BLaER1 treated with 17β-estradiol and CSF1 and Interleukin-3, amounts not matched to agents 10 nM and 100 nM (cell line): ENCODE results near the gene DDX24.

ENCODE experiments used
- H3K27ac ChIP-seq, 11 experiments: shearing (Covaris generic); formaldehyde crosslinking; 2 replicates each; pipeline ENCODE4 v1.8.1; 2022
- H3K27me3 ChIP-seq, 11 experiments: shearing (Covaris generic); formaldehyde crosslinking; 2 replicates each; pipeline ENCODE4 v1.8.1; 2022
- H3K36me3 ChIP-seq, 11 experiments: shearing (Covaris generic); formaldehyde crosslinking; 2 replicates each; pipeline ENCODE4 v1.8.1; 2022
- H3K4me1 ChIP-seq, 10 experiments: shearing (Covaris generic); formaldehyde crosslinking; 2 replicates each; pipeline ENCODE4 v1.8.1; 2022
- H3K4me2 ChIP-seq, 11 experiments: shearing (Covaris generic); formaldehyde crosslinking; 2 replicates each; pipeline ENCODE4 v1.8.1; 2022
- H3K4me3 ChIP-seq, 10 experiments: shearing (Covaris generic); formaldehyde crosslinking; 2 replicates each; pipeline ENCODE4 v1.8.1; 2022
- H3K9ac ChIP-seq, 11 experiments: shearing (Covaris generic); formaldehyde crosslinking; 2 replicates each; pipeline ENCODE4 v1.8.1; 2022
- H3K9me3 ChIP-seq, 11 experiments: shearing (Covaris generic); formaldehyde crosslinking; replicated peaks in 1 of 11; 2 replicates each; pipeline ENCODE4 v1.8.1; 2022
- H4K20me1 ChIP-seq, 11 experiments: shearing (Covaris generic); formaldehyde crosslinking; 2 replicates each; pipeline ENCODE4 v1.8.1; 2022
- Cebpa-rat ChIP-seq, 11 experiments: shearing (Covaris generic); IDR thresholded peaks; 2 replicates each; pipeline ENCODE4 v1.8.1; 2022

The DDX24 gene

GRCh38 chr14:94037954-94038353, 43.0 kb downstream of the DDX24 start:
- Histone ChIP-seq H3K27ac (no peak overlapping the region), H4K20me1 (peaks cover 0 to 22% (median 0%) of the 10 kb centered on the region in 11 experiments; a peak in 5 of 22 replicates), H3K4me3 (no peak overlapping the region), H3K9ac (peak overlapping the region in 1 of 11 experiments; percentile 15; a peak in 1 of 22 replicates), H3K36me3 (peaks cover 0 to 7% (median 0%) of the 10 kb centered on the region in 11 experiments; a peak in 2 of 22 replicates), H3K4me2 (no peak overlapping the region), H3K4me1 (peaks cover 0 to 5% (median 0%) of the 10 kb centered on the region in 10 experiments; a peak in 3 of 20 replicates), H3K27me3 (no peaks in the 10 kb centered on the region), H3K9me3 (peaks cover 0 to 8% (median 0%) of the 10 kb centered on the region in 11 experiments; a peak in 3 of 22 replicates)
- no peak for TF ChIP-seq Cebpa-rat (IDR thresholded peaks at IDR 0.05)

GRCh38 chr14:94036313-94037167, 44.5 kb downstream of the DDX24 start:
- Histone ChIP-seq H3K27me3 (no peaks in the 10 kb centered on the region), H3K9ac (no peak overlapping the region), H3K4me2 (no peak overlapping the region), H3K27ac (no peak overlapping the region), H3K4me1 (peaks cover 0 to 5% (median 0%) of the 10 kb centered on the region in 10 experiments; a peak in 3 of 20 replicates), H3K4me3 (no peak overlapping the region), H3K36me3 (peaks cover 0 to 7% (median 0%) of the 10 kb centered on the region in 11 experiments; a peak in 1 of 22 replicates), H3K9me3 (peaks cover 0 to 8% (median 0%) of the 10 kb centered on the region in 11 experiments; a peak in 3 of 22 replicates), H4K20me1 (peaks cover 0 to 11% (median 0%) of the 10 kb centered on the region in 11 experiments; a peak in 2 of 22 replicates)
- TF ChIP-seq Cebpa-rat (IDR thresholded peaks at IDR 0.05): no peak

GRCh38 chr14:94034886-94035285, 46.1 kb downstream of the DDX24 start:
- Histone ChIP-seq H4K20me1 (0 out of 22 replicates have a peak, but pooled peaks cover 0 to 4% (median 0%) of the 10 kb centered on the region in 11 experiments), H3K9ac (no peak overlapping the region), H3K4me3 (no peak overlapping the region), H3K36me3 (peaks cover 0 to 7% (median 0%) of the 10 kb centered on the region in 11 experiments; a peak in 1 of 22 replicates), H3K27ac (no peak overlapping the region), H3K4me2 (no peak overlapping the region), H3K27me3 (no peaks in the 10 kb centered on the region), H3K9me3 (peaks cover 0 to 8% (median 0%) of the 10 kb centered on the region in 11 experiments; a peak in 3 of 22 replicates), H3K4me1 (peaks cover 0 to 6% (median 0%) of the 10 kb centered on the region in 10 experiments; a peak in 4 of 20 replicates)
- no peak for TF ChIP-seq Cebpa-rat (IDR thresholded peaks at IDR 0.05)

GRCh38 chr14:94031883-94032279, 49.1 kb downstream of the DDX24 start:
- Histone ChIP-seq H3K4me1 (peaks cover 27 to 36% (median 29%) of the 10 kb centered on the region in 10 experiments), H3K9ac (no peak overlapping the region), H3K27me3 (peaks cover 0 to 3% (median 0%) of the 10 kb centered on the region in 11 experiments; a peak in 4 of 22 replicates), H3K9me3 (peaks cover 0 to 8% (median 0%) of the 10 kb centered on the region in 11 experiments; a peak in 3 of 22 replicates), H3K27ac (no peak overlapping the region), H3K36me3 (no peaks in the 10 kb centered on the region), H3K4me2 (no peak overlapping the region), H4K20me1 (peaks cover 0 to 8% (median 0%) of the 10 kb centered on the region in 11 experiments; a peak in 1 of 22 replicates), H3K4me3 (no peak overlapping the region)
- TF ChIP-seq Cebpa-rat (IDR thresholded peaks at IDR 0.05): no peak

GRCh38 chr14:94031161-94031882, 49.7 kb downstream of the DDX24 start:
- H3K4me1 ChIP-seq: peaks cover 29 to 39% (median 31%) of the 10 kb centered on the region in 10 experiments
- no peak overlapping the region for H3K9ac ChIP-seq

GRCh38 chr14:94030571-94030970, 50.4 kb downstream of the DDX24 start:
- no peak for TF ChIP-seq Cebpa-rat (IDR thresholded peaks at IDR 0.05)
- Histone ChIP-seq H3K4me3 (no peak overlapping the region), H3K36me3 (no peaks in the 10 kb centered on the region)

More at GRCh38 chr14:94031161-94031882, 49.7 kb downstream of the DDX24 start:
- Histone ChIP-seq H3K4me3 (no peak overlapping the region), H3K27me3 (peaks cover 0 to 7% (median 0%) of the 10 kb centered on the region in 11 experiments; a peak in 5 of 22 replicates), H3K27ac (no peak overlapping the region), H3K4me2 (no peak overlapping the region), H3K36me3 (no peaks in the 10 kb centered on the region), H4K20me1 (peaks cover 0 to 8% (median 0%) of the 10 kb centered on the region in 11 experiments; a peak in 1 of 22 replicates), H3K9me3 (peaks cover 0 to 8% (median 0%) of the 10 kb centered on the region in 11 experiments; a peak in 3 of 22 replicates)
- TF ChIP-seq Cebpa-rat (IDR thresholded peaks at IDR 0.05): no peak

GRCh38 chr14:94029671-94030203, 51.3 kb downstream of the DDX24 start:
- Histone ChIP-seq H4K20me1 (peaks cover 0 to 8% (median 0%) of the 10 kb centered on the region in 11 experiments; a peak in 1 of 22 replicates), H3K9ac (no peak overlapping the region), H3K27me3 (peaks cover 0 to 7% (median 0%) of the 10 kb centered on the region in 11 experiments; a peak in 5 of 22 replicates), H3K27ac (no peak overlapping the region), H3K4me1 (peaks cover 29 to 37% (median 31%) of the 10 kb centered on the region in 10 experiments), H3K9me3 (peaks cover 0 to 5% (median 0%) of the 10 kb centered on the region in 11 experiments; a peak in 3 of 22 replicates), H3K4me3 (no peak overlapping the region), H3K4me2 (peak overlapping the region in 10 of 11 experiments; percentile 66 to 89 (median 80); a peak in 16 of 22 replicates), H3K36me3 (no peaks in the 10 kb centered on the region)
- TF ChIP-seq Cebpa-rat (IDR thresholded peaks at IDR 0.05): no peak

More at GRCh38 chr14:94030571-94030970, 50.4 kb downstream of the DDX24 start:
- H4K20me1 ChIP-seq: peaks cover 0 to 8% (median 0%) of the 10 kb centered on the region in 11 experiments; a peak in 1 of 22 replicates
- H3K4me1 ChIP-seq: peaks cover 29 to 40% (median 31%) of the 10 kb centered on the region in 10 experiments
- H3K27ac ChIP-seq: no peak overlapping the region
- no peak overlapping the region for H3K4me2 ChIP-seq
- H3K27me3 ChIP-seq: peaks cover 0 to 7% (median 0%) of the 10 kb centered on the region in 11 experiments; a peak in 5 of 22 replicates
- no peak overlapping the region for H3K9ac ChIP-seq
- peaks cover 0 to 8% (median 0%) of the 10 kb centered on the region in 11 experiments; a peak in 3 of 22 replicates for H3K9me3 ChIP-seq

GRCh38 chr14:94029265-94029664, 51.7 kb downstream of the DDX24 start:
- Histone ChIP-seq H3K9me3 (peaks cover 0 to under 1% (median 0%) of the 10 kb centered on the region in 11 experiments; a peak in 1 of 22 replicates), H3K4me1 (peaks cover 29 to 36% (median 31%) of the 10 kb centered on the region in 10 experiments), H4K20me1 (peaks cover 0 to 8% (median 0%) of the 10 kb centered on the region in 11 experiments; a peak in 1 of 22 replicates), H3K4me3 (no peak overlapping the region), H3K4me2 (peak overlapping the region; percentile 66 to 89 (median 79); a peak in 21 of 22 replicates), H3K27ac (no peak overlapping the region), H3K36me3 (no peaks in the 10 kb centered on the region), H3K27me3 (peaks cover 0 to 7% (median 0%) of the 10 kb centered on the region in 11 experiments; a peak in 5 of 22 replicates), H3K9ac (no peak overlapping the region)
- TF ChIP-seq Cebpa-rat (IDR thresholded peaks at IDR 0.05): no peak
